ENCODE measurements around the gene DNAJB2. TPM values are rescaled to one million over a fixed set of nuclear protein-coding genes. Genes with fewer than 3 reads are reported as not detected.

Gene DNAJB2
- total RNA-seq, 2 experiments from 2014 or later: 49.9 to 58.7 TPM

DNA sequence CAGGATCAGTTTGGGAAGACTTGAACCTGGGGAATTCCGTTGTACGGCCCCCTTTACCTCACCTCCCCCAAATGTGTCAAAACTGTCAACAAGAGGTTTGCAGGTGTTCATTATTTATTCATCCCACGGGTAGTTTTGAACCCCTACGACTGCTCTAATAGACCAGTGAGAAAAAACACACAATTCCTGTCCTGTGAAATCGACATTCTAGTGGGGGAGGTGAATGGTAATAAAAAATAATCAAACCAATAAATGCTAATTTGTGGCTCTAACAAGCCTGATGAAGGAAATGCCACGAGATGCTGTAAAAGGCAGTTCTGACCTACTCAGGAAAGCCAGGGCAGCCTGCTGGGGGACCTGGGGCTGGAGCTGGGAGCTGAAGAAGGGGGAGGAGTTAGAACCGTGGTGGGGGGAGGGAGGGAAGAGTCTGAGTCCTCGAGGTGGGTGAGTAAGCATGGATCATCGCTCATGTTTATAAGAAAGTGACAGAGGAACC is 463 bp upstream of the DNAJB2 start:
- DNase-seq (ENCODE audit: low spot score): peak; percentile 59
- Histone ChIP-seq H3K9me2 (ENCODE audit: insufficient read depth, low read length) (no peaks in the 10 kb centered on the region), H4K20me1 (ENCODE audit: insufficient read depth, low read length) (peaks cover 5% of the 10 kb centered on the region), H2AFZ (ENCODE audit: low read length) (peak overlapping the region; percentile 74; the same call in 1 of the 2 replicates), H3K36me3 (ENCODE audit: insufficient read depth, low read length) (peaks cover 34% of the 10 kb centered on the region), H3K4me1 (ENCODE audit: insufficient read depth, low read length, poor library complexity, severe bottlenecking) (peaks cover 39% of the 10 kb centered on the region), H3K27ac (ENCODE audit: low read depth, low read length, poor library complexity, severe bottlenecking) (peak overlapping the region; percentile 90), H3K4me2 (ENCODE audit: low read length) (peak overlapping the region; percentile 81), H3K9me3 (ENCODE audit: low read length) (no peaks in the 10 kb centered on the region), H3K79me2 (ENCODE audit: insufficient read depth, low read depth, low read length) (peaks cover 19% of the 10 kb centered on the region; the same call in 1 of the 2 replicates), H3K4me3 (ENCODE audit: low read depth, low read length, poor library complexity, severe bottlenecking) (peak overlapping the region; percentile 83)
- intact Hi-C loops (cut with micrococcal nuclease; ENCODE audit: unreplicated experiment): loop anchor here (1.0 to 10.0 kb wide), 7 partner anchors 17 to 394 kb away; partner anchors contain the start of genes ANKZF1, ATG9A, NHEJ1 and TUBA4A
- ChIA-PET CTCF (ENCODE audit: unreplicated experiment) (interaction anchor here (0.6 to 3.0 kb wide), 6 partner anchors 8 to 885 kb away, joined by 3 to 13 read pairs (median 8); partner anchors contain the start of genes TUBA4A and TUBA4B), POLR2A (interaction anchor here (0.6 to 3.4 kb wide), 14 partner anchors 13 to 363 kb away, joined by 3 to 21 read pairs (median 4); partner anchors contain the start of genes DNPEP, GLB1L, STK16 and TUBA4A)
- TF ChIP-seq, protein P1, sequence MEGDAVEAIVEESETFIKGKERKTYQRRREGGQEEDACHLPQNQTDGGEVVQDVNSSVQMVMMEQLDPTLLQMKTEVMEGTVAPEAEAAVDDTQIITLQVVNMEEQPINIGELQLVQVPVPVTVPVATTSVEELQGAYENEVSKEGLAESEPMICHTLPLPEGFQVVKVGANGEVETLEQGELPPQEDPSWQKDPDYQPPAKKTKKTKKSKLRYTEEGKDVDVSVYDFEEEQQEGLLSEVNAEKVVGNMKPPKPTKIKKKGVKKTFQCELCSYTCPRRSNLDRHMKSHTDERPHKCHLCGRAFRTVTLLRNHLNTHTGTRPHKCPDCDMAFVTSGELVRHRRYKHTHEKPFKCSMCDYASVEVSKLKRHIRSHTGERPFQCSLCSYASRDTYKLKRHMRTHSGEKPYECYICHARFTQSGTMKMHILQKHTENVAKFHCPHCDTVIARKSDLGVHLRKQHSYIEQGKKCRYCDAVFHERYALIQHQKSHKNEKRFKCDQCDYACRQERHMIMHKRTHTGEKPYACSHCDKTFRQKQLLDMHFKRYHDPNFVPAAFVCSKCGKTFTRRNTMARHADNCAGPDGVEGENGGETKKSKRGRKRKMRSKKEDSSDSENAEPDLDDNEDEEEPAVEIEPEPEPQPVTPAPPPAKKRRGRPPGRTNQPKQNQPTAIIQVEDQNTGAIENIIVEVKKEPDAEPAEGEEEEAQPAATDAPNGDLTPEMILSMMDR (conservative IDR thresholded peaks at IDR 0.05; ENCODE audit: low read length): no peak
- no peak for TF ChIP-seq EZH2phosphoT487 (IDR thresholded peaks at IDR 0.05; ENCODE audit: borderline replicate concordance, low read depth, low read length)
- no TSS peak for BruUV-seq (replicated peaks)

DNA sequence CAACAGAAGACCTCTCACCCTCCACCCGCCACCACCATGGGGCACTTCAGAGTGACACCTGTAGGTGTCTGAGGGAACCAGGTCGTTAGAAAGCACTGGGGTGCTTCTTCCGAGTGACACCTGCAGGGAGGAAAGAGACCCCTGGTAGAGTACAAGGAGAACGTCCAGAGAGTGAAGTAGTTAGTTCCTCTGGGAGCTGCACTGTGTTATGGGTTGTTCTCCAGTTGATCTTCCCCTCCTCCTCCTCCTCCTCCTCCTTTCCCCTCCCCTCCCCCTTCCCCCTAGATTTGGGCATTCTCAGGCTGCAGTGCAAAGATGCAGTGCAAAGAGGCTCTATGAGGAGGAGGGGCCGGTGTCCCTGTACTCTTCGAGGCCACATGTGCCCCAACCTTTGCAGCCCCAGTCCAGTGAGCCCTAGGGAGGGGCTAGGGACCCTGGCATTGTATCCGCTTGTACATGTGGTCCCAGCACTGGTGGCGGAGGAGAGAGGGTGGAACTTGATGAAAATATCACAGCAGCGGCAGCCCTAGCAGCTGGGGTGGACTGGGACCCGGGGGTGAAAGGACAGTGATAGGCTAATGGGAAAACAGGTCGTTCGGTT is 850 bp downstream of the DNAJB2 start:
- H3K27ac ChIP-seq (ENCODE audit: low read depth, low read length, poor library complexity, severe bottlenecking): peak overlapping the region; percentile 90
- TF ChIP-seq EZH2phosphoT487 (IDR thresholded peaks at IDR 0.05; ENCODE audit: borderline replicate concordance, low read depth, low read length): no peak
- TF ChIP-seq, protein P1 (conservative IDR thresholded peaks at IDR 0.05; ENCODE audit: low read length): peak; percentile 74
- peak overlapping the region; percentile 83 for H3K4me3 ChIP-seq (ENCODE audit: low read depth, low read length, poor library complexity, severe bottlenecking)
- peaks cover 39% of the 10 kb centered on the region for H3K4me1 ChIP-seq (ENCODE audit: insufficient read depth, low read length, poor library complexity, severe bottlenecking)
- H3K4me2 ChIP-seq (ENCODE audit: low read length): peak overlapping the region; percentile 81
- no TSS peak for BruUV-seq (replicated peaks)
- peaks cover 5% of the 10 kb centered on the region for H4K20me1 ChIP-seq (ENCODE audit: insufficient read depth, low read length)
- no peaks in the 10 kb centered on the region for H3K9me2 ChIP-seq (ENCODE audit: insufficient read depth, low read length)
- H3K9me3 ChIP-seq (ENCODE audit: low read length): no peaks in the 10 kb centered on the region
- CTCF ChIA-PET (ENCODE audit: unreplicated experiment): interaction anchor here (2.1 to 3.0 kb wide), 2 partner anchors 15 to 30 kb away, joined by 8 to 10 read pairs; no protein-coding TSS in a partner anchor
- peaks cover 19% of the 10 kb centered on the region; the same call in 1 of the 2 replicates for H3K79me2 ChIP-seq (ENCODE audit: insufficient read depth, low read depth, low read length)
- H3K36me3 ChIP-seq (ENCODE audit: insufficient read depth, low read length): peaks cover 45% of the 10 kb centered on the region
- peak; percentile 90 for DNase-seq (ENCODE audit: low spot score)
- POLR2A ChIA-PET: interaction anchor here (1.0 to 3.4 kb wide), 6 partner anchors 11 to 73 kb away, joined by 3 to 21 read pairs (median 5); partner anchors contain the start of genes GLB1L, STK16 and ZFAND2B
- peak overlapping the region; percentile 48 for H2AFZ ChIP-seq (ENCODE audit: low read length)
- intact Hi-C loops (cut with micrococcal nuclease; ENCODE audit: unreplicated experiment): loop anchor here (1.0 to 10.0 kb wide), 7 partner anchors 15 to 395 kb away; partner anchors contain the start of genes ANKZF1, ATG9A, NHEJ1 and TUBA4A

All from OCI-LY7 (cell line).